ENCODE data around the gene GNAI1.

Gene GNAI1

DNA sequence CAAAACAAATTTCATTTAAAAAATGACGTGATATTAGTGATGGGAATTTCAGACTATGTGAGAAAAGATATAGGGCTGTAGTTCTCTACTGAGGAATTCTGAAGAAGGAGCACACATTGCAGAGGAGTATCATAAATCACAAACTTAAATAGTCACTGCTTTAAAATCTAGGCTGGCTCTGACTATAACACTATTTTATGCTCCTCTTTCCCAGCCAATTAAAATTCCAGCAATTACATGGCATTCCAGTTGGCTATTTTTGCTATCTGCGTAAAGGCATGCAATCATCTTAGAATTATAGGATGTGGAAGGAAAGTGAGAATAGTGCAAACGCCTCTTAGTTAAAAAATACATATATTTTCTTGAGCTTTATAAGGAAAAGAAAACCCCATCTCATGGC is 123.1 kb downstream of the GNAI1 start:
- DNase-seq (ENCODE audit: low read depth, low spot score): no peak
- TF ChIP-seq, protein P1, sequence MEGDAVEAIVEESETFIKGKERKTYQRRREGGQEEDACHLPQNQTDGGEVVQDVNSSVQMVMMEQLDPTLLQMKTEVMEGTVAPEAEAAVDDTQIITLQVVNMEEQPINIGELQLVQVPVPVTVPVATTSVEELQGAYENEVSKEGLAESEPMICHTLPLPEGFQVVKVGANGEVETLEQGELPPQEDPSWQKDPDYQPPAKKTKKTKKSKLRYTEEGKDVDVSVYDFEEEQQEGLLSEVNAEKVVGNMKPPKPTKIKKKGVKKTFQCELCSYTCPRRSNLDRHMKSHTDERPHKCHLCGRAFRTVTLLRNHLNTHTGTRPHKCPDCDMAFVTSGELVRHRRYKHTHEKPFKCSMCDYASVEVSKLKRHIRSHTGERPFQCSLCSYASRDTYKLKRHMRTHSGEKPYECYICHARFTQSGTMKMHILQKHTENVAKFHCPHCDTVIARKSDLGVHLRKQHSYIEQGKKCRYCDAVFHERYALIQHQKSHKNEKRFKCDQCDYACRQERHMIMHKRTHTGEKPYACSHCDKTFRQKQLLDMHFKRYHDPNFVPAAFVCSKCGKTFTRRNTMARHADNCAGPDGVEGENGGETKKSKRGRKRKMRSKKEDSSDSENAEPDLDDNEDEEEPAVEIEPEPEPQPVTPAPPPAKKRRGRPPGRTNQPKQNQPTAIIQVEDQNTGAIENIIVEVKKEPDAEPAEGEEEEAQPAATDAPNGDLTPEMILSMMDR (IDR thresholded peaks at IDR 0.05; ENCODE audit: low read depth, low read length): no peak
- in situ Hi-C loops (cut with HindIII; ENCODE audit: low sequenced_read_pairs): no loop called here
- no peak overlapping the region for H3K4me3 ChIP-seq (ENCODE audit: low read depth, low read length)

DNA sequence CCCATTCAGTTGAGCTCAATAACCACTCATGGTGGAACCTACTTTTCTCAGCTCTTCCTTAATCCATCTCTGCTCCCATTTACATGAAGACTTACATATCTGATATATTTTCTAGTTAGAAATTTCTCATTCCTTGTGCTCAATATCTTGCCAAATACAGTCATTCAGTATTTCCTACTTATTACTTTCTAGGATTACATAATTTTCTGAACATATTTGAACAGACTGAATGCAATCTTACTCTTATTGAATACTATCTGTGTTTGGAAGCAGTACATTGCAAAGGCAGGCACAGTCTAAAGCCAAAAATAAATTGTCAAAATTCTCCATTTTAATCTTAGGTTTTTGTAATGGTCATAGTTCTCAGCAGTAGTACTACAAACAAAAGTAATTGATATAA is 126.0 kb downstream of the GNAI1 start:
- no peak for DNase-seq (ENCODE audit: low read depth, low spot score)
- TF ChIP-seq, protein P1 (IDR thresholded peaks at IDR 0.05; ENCODE audit: low read depth, low read length): no peak
- in situ Hi-C loops (cut with HindIII; ENCODE audit: low sequenced_read_pairs): no loop called here
- no peak overlapping the region for H3K4me3 ChIP-seq (ENCODE audit: low read depth, low read length)

DNA sequence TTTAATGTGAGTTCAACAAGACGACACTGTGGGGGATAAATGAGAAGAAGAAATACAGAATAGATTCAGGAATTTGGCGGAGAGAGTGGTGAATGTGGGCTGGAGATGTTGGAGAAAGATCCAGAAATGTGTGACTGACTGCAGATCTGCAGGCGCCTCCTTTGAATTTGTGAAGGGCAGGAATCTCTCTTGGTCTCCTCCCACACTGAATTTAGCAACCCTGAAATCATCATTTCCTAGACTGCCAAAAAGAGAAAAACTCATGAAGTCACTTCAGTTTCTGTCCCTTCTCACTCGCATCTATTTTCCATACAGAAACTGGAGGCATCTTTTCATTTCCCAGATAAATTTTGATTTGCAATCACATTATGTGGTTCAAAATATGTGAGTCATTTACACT is 128.7 kb downstream of the GNAI1 start:
- in situ Hi-C loops (cut with HindIII; ENCODE audit: low sequenced_read_pairs): no loop called here
- H3K4me3 ChIP-seq (ENCODE audit: low read depth, low read length): no peak overlapping the region
- TF ChIP-seq, protein P1 (IDR thresholded peaks at IDR 0.05; ENCODE audit: low read depth, low read length): no peak
- no peak for DNase-seq (ENCODE audit: low read depth, low spot score)

DNA sequence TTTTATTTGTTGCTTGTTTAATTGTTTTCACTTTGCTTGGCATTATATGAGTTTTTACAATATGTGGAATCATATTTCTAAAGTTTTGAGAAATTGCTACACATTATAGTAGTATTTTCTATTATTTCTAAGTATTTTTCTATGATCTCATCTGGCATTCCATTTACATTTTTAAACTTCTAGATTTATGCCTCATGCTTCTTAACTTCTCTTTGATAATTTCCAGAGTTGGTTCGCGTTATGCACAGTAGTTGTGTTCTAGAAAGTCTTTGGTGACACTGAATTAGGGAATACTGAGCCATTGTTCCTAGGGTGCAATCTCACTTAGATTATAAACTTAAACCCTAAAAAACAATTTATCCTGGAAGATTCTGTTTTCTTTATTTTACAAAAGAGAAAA is 129.2 kb downstream of the GNAI1 start:
- no peak overlapping the region for H3K4me3 ChIP-seq (ENCODE audit: low read depth, low read length)
- in situ Hi-C loops (cut with HindIII; ENCODE audit: low sequenced_read_pairs): no loop called here
- DNase-seq (ENCODE audit: low read depth, low spot score): no peak
- TF ChIP-seq, protein P1 (IDR thresholded peaks at IDR 0.05; ENCODE audit: low read depth, low read length): no peak

DNA sequence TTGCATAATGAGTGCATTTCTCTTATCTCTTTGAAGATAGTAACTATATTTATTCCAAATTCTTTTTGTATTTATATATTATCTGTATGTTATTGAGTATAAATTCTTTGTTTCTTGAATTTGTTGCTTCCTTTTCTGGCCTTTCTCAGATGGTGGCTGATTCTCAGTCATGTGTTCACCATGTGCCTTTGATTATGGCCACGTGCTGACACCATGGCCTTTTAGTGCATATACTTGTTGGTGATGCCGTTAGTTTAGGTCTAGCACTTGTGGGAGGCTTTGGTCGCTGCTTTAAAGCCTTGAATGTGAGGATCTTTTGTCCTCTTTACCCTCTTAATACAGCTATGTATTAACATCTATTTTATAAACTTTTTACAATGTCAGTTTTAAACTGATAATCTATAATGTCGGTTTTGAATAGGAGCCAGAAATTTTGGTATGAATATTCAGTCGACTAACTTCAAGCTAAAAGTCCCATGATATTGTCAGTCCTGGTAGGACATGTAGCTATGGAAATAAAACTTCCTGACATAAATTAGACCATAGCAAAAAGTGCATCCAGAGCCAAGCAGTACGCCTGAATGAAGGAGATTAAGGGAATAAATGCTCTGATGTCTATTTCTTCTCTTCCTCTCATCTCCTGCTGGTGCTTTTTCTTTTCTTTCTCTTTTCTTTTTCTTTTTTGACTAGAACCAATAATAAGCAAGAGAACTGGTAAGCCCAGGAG is 130.3 kb downstream of the GNAI1 start:
- in situ Hi-C loops (cut with HindIII; ENCODE audit: low sequenced_read_pairs): no loop called here
- H3K4me3 ChIP-seq (ENCODE audit: low read depth, low read length): no peak overlapping the region
- TF ChIP-seq, protein P1 (IDR thresholded peaks at IDR 0.05; ENCODE audit: low read depth, low read length): no peak
- no peak for DNase-seq (ENCODE audit: low read depth, low spot score)

DNA sequence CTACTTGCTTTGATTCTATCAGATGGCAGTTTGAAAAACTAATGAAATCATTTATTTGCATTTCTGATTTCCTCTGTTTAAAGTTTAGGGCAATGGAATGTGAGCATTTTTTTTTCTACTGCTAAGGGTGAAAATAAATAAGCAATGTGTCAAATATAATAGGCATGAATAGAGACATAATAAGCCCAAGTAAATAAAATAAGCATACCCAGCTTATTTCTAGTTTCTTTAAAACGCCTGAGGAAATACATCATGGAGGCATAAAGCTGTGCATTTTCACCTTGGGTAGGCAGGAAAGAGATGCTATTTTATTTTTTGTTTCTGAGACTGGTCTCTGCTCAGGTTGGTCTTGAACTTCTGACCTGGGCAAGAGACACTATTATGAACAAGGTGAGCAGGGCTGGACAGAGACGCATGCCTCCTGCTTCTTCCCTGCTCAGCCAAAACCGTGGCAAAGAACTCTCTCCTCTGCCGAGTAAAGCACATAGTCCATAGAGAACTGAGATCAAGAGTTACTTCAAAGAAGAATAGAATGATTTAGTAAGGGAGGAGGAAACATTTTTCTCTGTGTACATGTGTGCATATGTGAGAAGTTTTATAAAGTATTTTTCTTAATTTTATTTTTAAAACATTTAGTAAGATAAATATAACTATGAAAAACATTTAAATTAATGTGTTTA is 138.1 kb downstream of the GNAI1 start:
- no peak for DNase-seq (ENCODE audit: low read depth, low spot score)
- TF ChIP-seq, protein P1 (IDR thresholded peaks at IDR 0.05; ENCODE audit: low read depth, low read length): no peak
- in situ Hi-C loops (cut with HindIII; ENCODE audit: low sequenced_read_pairs): no loop called here
- H3K4me3 ChIP-seq (ENCODE audit: low read depth, low read length): no peak overlapping the region
